ENCODE measurements around the gene EOMES.

GRCh38 chr3:27752926-27753325 lies 30.8 kb upstream of the EOMES start:
- TF ChIP-seq, protein P1, sequence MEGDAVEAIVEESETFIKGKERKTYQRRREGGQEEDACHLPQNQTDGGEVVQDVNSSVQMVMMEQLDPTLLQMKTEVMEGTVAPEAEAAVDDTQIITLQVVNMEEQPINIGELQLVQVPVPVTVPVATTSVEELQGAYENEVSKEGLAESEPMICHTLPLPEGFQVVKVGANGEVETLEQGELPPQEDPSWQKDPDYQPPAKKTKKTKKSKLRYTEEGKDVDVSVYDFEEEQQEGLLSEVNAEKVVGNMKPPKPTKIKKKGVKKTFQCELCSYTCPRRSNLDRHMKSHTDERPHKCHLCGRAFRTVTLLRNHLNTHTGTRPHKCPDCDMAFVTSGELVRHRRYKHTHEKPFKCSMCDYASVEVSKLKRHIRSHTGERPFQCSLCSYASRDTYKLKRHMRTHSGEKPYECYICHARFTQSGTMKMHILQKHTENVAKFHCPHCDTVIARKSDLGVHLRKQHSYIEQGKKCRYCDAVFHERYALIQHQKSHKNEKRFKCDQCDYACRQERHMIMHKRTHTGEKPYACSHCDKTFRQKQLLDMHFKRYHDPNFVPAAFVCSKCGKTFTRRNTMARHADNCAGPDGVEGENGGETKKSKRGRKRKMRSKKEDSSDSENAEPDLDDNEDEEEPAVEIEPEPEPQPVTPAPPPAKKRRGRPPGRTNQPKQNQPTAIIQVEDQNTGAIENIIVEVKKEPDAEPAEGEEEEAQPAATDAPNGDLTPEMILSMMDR (IDR thresholded peaks at IDR 0.05): no peak
- no peak for TF ChIP-seq POLR2A (IDR thresholded peaks at IDR 0.05)
